GM10847 (cell line): ENCODE data around the gene PINLYP.
A peak's percentile ranks its signal among the peaks of the same experiment; 100 is the strongest.

Source experiments
- POLR2A ChIP-seq: IDR thresholded peaks from 2 replicates; pipeline ENCODE4 v1.6.1; 2011; ENCODE audit not compliant: insufficient read length; ENCODE audit errors: extremely low read depth

The PINLYP gene

GRCh38 chr19:43591904-43592772, 16.5 kb downstream of the PINLYP start:
- TF ChIP-seq POLR2A: no peak

GRCh38 chr19:43592800-43593350, 17.3 kb downstream of the PINLYP start:
- TF ChIP-seq POLR2A: no peak

DNA sequence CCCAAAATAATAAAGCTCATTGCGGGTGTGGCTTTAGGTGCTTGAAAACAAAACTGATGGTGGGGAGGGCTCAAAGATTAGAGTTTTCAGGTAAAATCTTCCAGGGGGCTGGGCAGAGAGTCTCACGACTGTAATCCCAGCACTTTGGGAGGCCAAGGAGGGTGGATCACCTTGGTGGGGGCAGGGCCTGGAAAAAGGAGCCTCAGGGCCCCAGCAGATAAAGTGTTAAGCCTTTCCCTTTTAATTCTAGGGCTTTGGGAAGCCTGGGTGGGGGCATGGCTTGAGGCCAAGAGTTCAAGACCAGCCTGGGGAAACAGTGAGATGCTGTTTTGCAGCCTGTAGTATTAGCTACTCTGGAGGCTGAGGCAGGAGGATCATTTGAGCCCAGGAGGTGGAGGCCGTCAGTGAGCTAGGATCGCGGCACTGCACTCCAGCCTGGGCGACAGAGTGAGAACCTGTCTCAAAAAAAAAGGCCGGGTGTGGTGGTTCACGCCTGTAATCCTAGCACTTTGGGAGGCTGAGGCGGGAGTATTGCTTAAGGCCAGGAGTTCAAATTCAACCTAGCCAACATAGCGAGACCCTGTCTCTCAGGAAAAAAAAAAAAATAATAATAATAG, 18.6 kb downstream of the PINLYP start:
- no peak for TF ChIP-seq POLR2A

DNA sequence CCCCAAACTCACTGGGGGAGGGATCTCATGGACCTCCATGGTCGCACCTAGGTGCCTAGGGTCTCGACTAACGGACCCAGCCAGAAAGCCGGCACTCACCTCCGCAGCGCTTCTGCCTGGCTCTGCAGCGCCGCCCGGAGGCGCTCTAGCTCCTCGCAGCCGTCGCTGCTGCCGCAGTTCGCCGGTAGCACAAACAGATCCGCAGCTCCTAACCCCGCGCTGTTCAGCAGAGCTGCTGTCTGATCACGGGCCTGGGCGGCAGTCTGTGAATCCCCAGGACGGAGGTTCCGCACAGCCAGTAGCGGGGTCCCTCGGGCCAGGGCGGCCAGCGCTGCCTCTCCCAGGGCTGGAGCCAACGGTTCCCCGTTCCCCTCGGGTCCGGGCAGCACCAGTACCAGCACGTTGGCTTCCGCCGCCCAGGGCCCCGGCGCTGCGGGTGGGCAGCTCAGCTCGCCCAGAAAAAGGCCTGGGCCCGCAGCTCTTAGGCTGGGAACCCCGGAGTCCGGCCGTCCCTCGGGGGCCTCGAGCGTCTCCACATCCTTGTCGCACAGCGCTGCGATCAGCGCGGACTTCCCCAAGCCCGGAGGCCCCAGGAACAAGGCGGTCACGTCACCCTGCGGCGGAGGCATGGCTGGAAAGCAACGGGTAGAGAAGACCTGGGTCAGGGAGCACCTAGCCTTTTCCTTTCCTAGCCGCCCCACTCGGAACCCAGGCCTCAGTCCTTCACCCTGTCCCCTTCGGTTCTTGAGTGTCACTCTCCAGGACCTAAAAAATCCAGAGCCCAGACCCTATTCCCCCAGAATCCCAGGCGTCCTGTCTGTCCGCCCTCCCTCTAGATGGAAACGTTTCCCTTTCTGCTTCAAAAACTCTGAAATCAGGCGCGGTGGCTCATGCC, 19.4 kb downstream of the PINLYP start:
- no peak for TF ChIP-seq POLR2A

DNA sequence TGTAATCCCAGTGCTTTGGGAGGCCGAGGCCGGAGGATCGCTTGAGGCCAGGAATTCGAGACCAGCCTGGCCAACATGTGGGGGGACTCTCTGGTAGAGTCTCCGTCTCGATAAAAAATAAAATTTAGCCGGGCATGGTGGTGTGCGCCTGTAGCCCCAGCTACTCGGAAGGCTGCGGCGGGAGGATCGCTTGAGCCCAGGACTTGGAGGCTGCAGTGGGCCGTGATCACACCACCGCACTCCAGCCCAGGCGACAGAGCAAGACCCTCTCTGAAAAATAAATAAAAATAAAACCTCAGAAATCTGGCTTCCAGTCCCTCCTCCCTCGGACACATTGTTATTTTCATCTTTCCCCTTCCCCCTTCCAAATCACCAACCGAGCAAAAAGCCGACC, 20.0 kb downstream of the PINLYP start:
- TF ChIP-seq POLR2A: no peak

GRCh38 chr19:43595999-43596841, 20.6 kb downstream of the PINLYP start, which contains the start of the genes IRGQ and ZNF576:
IRGQ (minus strand) TSS chr19:43596134; CDS start chr19:43595338, 796 bp downstream.
ZNF576 (plus strand) TSS chr19:43596595; CDS start chr19:43597109, 514 bp downstream.
- TF ChIP-seq POLR2A: peak; percentile 59

GRCh38 chr19:43596842-43597461, 21.4 kb downstream of the PINLYP start:
- no peak for TF ChIP-seq POLR2A

DNA sequence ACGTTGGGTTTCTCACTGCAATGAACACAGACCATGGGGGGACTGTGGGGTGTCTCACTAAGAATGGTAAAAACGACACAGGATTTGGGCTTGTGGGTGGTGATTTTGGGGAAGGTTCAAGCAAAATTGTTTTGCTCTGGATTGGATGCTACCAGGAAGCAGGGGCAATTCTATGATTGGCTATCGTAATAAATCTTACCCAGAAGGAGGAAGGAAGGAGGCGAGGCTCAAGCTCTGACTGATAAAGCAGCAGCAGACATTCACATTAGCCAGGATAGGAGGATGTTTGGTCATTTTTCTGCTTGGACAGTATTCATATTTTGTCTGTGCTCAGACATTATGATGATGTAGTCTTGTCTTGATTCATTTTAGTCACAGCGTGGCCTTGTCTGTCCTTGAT, 22.3 kb downstream of the PINLYP start:
- no peak for TF ChIP-seq POLR2A

DNA sequence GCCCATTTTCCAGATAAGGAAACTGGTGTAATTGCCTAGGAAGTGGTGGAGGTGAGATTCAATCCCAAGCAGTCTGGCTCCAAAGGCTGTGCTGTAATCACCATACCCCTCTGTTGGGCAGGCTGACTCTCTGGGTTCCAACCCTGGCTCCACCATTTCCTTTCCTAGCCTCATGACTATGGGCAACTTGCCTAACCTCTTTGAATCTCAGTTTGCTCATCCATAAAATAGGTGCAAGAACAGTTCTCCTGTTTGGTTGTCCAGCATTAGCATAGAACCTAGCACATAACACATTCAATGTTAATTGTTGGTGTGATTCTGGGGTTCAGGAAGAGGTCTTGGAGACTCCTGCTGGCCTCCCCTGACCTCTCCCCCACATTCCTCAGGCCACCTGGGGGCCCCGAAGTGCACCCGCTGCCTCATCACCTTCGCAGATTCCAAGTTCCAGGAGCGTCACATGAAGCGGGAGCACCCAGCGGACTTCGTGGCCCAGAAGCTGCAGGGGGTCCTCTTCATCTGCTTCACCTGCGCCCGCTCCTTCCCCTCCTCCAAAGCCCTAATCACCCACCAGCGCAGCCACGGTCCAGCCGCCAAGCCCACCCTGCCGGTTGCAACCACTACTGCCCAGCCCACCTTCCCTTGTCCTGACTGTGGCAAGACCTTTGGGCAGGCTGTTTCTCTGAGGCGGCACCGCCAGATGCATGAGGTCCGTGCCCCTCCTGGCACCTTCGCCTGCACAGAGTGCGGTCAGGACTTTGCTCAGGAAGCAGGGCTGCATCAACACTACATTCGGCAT, 23.0 kb downstream of the PINLYP start:
- no peak for TF ChIP-seq POLR2A

DNA sequence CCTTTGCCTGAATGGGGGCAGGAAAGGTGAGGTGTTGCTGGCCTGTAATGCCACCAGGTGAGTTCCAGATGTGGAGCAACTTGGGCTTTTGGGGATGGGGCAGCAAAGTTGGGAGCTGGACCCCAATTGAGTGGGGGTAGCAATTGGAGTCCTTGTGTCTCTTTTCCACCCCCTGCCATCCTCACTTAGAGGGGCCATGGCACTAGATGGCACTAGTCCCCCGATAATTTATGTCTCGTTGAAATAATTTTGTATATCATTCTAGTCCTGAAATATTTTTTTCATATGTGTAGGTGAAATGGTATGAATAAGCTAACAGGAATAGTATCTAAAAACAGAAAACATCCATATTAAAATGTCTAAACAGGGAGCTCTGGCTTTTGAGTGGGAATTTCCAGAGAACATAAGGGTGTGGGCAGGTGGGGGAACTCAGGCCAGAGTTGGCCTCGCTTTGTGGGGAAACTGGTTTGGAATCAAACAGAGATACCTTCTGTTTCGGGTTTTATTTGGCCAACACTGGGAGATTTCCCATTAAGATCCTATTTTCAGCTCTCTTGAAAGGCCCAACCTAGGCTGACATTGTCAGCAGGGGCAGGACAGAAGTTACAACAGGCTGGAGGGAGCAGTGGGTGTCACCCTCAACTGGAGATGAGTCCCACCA, 24.2 kb downstream of the PINLYP start:
- TF ChIP-seq POLR2A: no peak

DNA sequence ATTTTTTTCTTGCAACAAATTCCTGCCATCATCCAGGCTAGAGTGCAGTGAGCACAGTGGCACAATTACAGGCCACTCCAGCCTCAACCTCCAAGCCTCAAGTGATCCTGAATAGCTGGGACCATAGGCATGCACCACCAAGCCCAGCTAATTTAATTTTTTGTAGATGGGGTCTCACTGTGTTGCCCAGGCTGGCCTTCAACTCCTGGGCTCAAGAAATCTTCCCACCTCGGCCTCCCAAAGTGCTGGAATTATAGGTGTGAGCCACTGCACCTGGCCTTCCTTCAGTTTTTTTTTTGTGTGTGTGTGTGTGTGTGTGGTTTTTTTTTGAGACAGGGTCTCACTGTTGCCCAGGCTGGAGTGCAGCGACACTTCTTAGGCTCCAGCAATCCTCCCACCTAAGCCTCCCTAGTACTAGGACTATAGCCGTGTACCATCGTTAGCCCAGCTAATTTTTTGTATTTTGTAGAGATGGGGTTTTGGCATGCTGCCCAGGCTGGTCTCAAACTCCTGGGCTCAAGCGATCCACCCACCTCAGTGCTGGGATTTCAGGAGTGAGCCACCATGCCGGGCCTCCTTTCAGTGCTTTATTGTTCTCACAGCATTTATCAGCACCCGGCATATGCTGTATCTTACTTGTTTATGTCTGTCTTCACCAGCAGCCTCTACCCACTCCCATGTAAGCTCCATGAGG, 30.4 kb downstream of the PINLYP start:
- no peak for TF ChIP-seq POLR2A

GRCh38 chr19:43606569-43607229, 31.1 kb downstream of the PINLYP start:
- TF ChIP-seq POLR2A: no peak
